Stomach (tissue), 4 donors: Measurements from ENCODE around the gene JAKMIP1.

Experiments used
- CTCF ChIP-seq, 7 experiments: fragments of 450-650 bp in 4 of 7; fragments of 200-600 bp in 3 of 7; sonication (generic) in 3 of 7; IDR thresholded peaks; one replicate each; pipeline ENCODE4 v1.5.1; 2016 to 2019; ENCODE audit warnings: antibody characterized with exemption in 7 of 7, control low read depth in 2 of 7, mild to moderate bottlenecking in 1 of 7
- EP300 ChIP-seq: sonication (generic); formaldehyde crosslinking; IDR thresholded peaks from one replicate; pipeline ENCODE4 v1.6.1; 2017; ENCODE audit warnings: antibody characterized with exemption
- POLR2A ChIP-seq, 4 donors: fragments of 450-650 bp; IDR thresholded peaks; one replicate each; pipeline ENCODE4 v1.6.1; 2016; ENCODE audit warnings: antibody characterized with exemption in 4 of 4, control low read depth in 2 of 4, mild to moderate bottlenecking in 1 of 4, moderate library complexity in 1 of 4

- TF ChIP-seq CTCF (IDR thresholded peaks at IDR 0.05) (no peak), POLR2A (IDR thresholded peaks at IDR 0.05) (no peak), EP300 (no peak)
These were observed 76.4 kb downstream of the JAKMIP1 start for GRCh38 chr4:6123976-6124375.
